K562 (cell line): ENCODE data around the gene TXNDC9.

Source experiments
- DDX20 ChIP-seq: fragments of 450-650 bp; IDR thresholded peaks from 2 replicates; pipeline ENCODE4 v1.6.1; 2016; ENCODE audit warnings: missing genetic modification characterization, low read depth, mild to moderate bottlenecking, missing compliant biosample characterization, moderate library complexity
- EZH2 ChIP-seq: IDR thresholded peaks from 2 replicates; pipeline ENCODE4 v1.6.1; 2012; ENCODE audit warnings: low read depth, mild to moderate bottlenecking, inconsistent platforms, low read length, borderline replicate concordance
- FOXA1 ChIP-seq: fragments of 450-650 bp; IDR thresholded peaks from 2 replicates; pipeline ENCODE4 v1.6.1; 2016; ENCODE audit warnings: mild to moderate bottlenecking, borderline replicate concordance
- MEF2A ChIP-seq: IDR thresholded peaks from 2 replicates; pipeline ENCODE4 v1.6.1; 2011; ENCODE audit warnings: low read depth, mild to moderate bottlenecking, low read length, moderate library complexity; ENCODE audit not compliant: control insufficient read depth
- POLR2A ChIP-seq: fragments of 450-650 bp; conservative IDR thresholded peaks from 2 replicates; pipeline ENCODE4 v1.6.1; 2016
- RFX5 ChIP-seq: IDR thresholded peaks from 2 replicates; pipeline ENCODE4 v1.6.1; 2011; ENCODE audit warnings: low read depth, mild to moderate bottlenecking, improper control_type of control experiment, low read length
- SMARCA5 ChIP-seq: fragments of 450-650 bp; IDR thresholded peaks from 2 replicates; pipeline ENCODE4 v1.6.1; 2016
- SP1 ChIP-seq: sonication (generic); formaldehyde crosslinking; IDR thresholded peaks from 2 replicates; pipeline ENCODE4 v1.8.1; 2022; ENCODE audit warnings: mild to moderate bottlenecking, missing genetic modification reagents
- TBP ChIP-seq: optimal IDR thresholded peaks from 2 replicates; pipeline ENCODE3; 2011; ENCODE audit warnings: low read depth, low read length, improper control_type of control experiment

DNA sequence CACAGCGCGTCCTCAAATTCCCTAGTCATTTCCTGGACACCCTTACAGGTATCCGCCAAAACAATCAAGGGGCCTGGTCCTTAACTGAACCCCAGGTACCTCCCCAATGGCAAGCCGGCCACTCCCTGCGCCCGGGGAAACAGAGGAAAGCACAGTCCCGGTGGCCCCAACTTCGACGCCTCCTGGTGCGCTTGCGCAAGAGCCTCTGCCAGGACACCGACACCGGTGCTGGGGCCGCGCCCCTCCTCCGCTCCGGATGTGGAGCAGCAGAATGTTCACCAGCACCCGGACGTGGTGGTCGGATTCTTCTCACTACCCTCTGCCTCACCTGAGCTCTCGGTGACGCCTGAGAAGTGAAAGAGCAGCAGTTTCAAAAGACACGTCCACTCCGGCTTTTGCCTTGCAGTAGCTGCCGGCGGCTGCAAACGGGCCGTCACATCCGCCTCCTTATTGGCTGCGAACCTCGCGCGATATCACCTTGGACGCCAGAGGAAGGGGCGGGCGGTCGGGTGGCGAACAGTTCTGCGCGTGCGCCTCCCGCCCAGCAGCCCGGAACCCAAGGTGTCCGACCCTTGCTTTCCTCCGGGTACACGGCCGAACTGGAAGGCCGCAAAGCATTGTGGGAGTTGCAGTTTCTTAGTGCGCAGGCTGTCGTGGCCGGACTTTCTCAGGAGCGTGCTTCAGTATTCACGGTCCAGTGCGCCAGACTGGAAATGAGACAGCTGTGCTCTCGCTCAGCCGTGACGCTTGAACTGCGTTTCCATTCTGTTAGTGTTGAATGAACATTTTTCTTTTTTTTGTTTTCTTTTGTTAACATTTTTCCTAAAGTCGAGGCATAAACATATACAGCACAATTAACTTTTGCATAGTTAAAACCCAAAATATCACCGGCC, at the start of gene TXNDC9:
- no peak for TF ChIP-seq FOXA1
- TF ChIP-seq SMARCA5 = no peak
- TF ChIP-seq EZH2 = no peak
- peak; percentile 98 for TF ChIP-seq POLR2A
- TF ChIP-seq SP1 = peak; percentile 93
- peak; percentile 83 for TF ChIP-seq TBP
- TF ChIP-seq DDX20 = no peak
- no peak for TF ChIP-seq MEF2A
- no peak for TF ChIP-seq RFX5
